GM21786 (cell line): ENCODE data around the gene FLT3LG.
"Not testable (repeated sequence)": the region's sequence is repeated elsewhere in the genome, so short reads cannot be mapped to it uniquely, and the experiment has no call there.

ENCODE experiments used
- ATAC-seq: cut with Tn5 transposase; IDR thresholded peaks from one replicate; pipeline ENCODE4 v1.9.1; 2021; ENCODE audit not compliant: unreplicated experiment

The FLT3LG gene

GRCh38 chr19:49461130-49461529 lies 12.9 kb upstream of the FLT3LG start:
- ATAC-seq, result not testable (repeated sequence)

GRCh38 chr19:49461656-49462055 lies 12.4 kb upstream of the FLT3LG start:
- ATAC-seq, result no peak

- ATAC-seq, result no peak
These were observed 11.5 kb upstream of the FLT3LG start for GRCh38 chr19:49462492-49462891.

- ATAC-seq, result no peak
These were observed 9.9 kb upstream of the FLT3LG start for GRCh38 chr19:49463960-49464740.

GRCh38 chr19:49465371-49465770 lies 8.6 kb upstream of the FLT3LG start:
- ATAC-seq, result no peak

- no peak for ATAC-seq
These were observed 5.8 kb upstream of the FLT3LG start for GRCh38 chr19:49468199-49468598.

- ATAC-seq, result peak; percentile 54
These were observed 5.1 kb upstream of the FLT3LG start for GRCh38 chr19:49468746-49469447.

- peak; percentile 37 for ATAC-seq
These were observed 4.0 kb upstream of the FLT3LG start for GRCh38 chr19:49469828-49470614.

GRCh38 chr19:49470615-49470978 lies 3.4 kb upstream of the FLT3LG start:
- ATAC-seq, result no peak

- ATAC-seq, result no peak
These were observed 1.1 kb upstream of the FLT3LG start for GRCh38 chr19:49472936-49473335.

- ATAC-seq, result not testable (repeated sequence)
These were observed 531 bp upstream of the FLT3LG start for GRCh38 chr19:49473501-49473867.

GRCh38 chr19:49474542-49474924 lies 518 bp downstream of the FLT3LG start:
- ATAC-seq, result no peak

GRCh38 chr19:49475191-49475917 lies 1.3 kb downstream of the FLT3LG start:
- no peak for ATAC-seq

GRCh38 chr19:49475995-49476880 lies 2.2 kb downstream of the FLT3LG start:
- ATAC-seq, result no peak

- ATAC-seq, result no peak
These were observed 6.1 kb downstream of the FLT3LG start for GRCh38 chr19:49479975-49480628.

- no peak for ATAC-seq
These were observed 7.1 kb downstream of the FLT3LG start for GRCh38 chr19:49481020-49481683.

- no peak for ATAC-seq
These were observed 12.2 kb downstream of the FLT3LG start for GRCh38 chr19:49486232-49486631.

- ATAC-seq, result no peak
These were observed 12.8 kb downstream of the FLT3LG start for GRCh38 chr19:49486710-49487276.
